ENCODE data around the gene CYBC1. TPM values are rescaled to one million over a fixed set of nuclear protein-coding genes. Genes with fewer than 3 reads are reported as not detected.

Gene CYBC1
- total RNA-seq, 4 donors from 2014 or later = 17.3 to 29.8 (median 19.3) TPM

DNA sequence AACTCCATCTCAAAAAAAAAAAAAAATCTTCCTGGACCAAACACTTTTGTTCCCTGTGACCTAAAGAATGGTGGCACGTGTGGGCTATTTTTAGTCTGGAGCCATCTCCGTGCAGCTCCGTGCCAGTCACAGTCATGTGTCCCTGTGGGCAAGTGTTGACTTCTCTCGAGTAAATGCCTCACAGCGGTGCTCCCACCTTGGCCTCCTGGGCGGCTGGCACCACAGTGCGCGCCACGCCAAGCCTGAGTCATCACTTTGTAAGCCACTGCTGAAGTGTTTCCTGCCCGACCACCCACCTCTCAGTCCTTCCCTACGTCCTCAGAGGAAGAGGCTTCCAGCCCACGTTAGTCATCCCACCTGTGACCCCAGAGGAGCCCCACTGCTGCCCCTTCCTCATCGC, 43.3 kb downstream of the CYBC1 start:
- peaks cover 0 to 23% of the 10 kb centered on the region in 2 donors for H3K36me3 ChIP-seq
- intact Hi-C loops (cut with DNase I; ENCODE audit: low total_unique reads) = loop anchor here (1.0 kb wide), 1 partner anchor 43 kb away; the partner anchor contains the start of gene CYBC1
- ATAC-seq (peak; percentile 99 to 100), DNase-seq (peak; percentile 89 to 91)
- no peaks in the 10 kb centered on the region for H3K9me3 ChIP-seq
- no peaks in the 10 kb centered on the region for H3K27me3 ChIP-seq
- TF ChIP-seq, protein P1, sequence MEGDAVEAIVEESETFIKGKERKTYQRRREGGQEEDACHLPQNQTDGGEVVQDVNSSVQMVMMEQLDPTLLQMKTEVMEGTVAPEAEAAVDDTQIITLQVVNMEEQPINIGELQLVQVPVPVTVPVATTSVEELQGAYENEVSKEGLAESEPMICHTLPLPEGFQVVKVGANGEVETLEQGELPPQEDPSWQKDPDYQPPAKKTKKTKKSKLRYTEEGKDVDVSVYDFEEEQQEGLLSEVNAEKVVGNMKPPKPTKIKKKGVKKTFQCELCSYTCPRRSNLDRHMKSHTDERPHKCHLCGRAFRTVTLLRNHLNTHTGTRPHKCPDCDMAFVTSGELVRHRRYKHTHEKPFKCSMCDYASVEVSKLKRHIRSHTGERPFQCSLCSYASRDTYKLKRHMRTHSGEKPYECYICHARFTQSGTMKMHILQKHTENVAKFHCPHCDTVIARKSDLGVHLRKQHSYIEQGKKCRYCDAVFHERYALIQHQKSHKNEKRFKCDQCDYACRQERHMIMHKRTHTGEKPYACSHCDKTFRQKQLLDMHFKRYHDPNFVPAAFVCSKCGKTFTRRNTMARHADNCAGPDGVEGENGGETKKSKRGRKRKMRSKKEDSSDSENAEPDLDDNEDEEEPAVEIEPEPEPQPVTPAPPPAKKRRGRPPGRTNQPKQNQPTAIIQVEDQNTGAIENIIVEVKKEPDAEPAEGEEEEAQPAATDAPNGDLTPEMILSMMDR (IDR thresholded peaks at IDR 0.05 in 4 of 5, conservative IDR thresholded peaks at IDR 0.05 in 1 of 5) = no peak
- no peak for TF ChIP-seq POLR2A (IDR thresholded peaks at IDR 0.05)
- peaks cover 14% of the 10 kb centered on the region in 2 donors for H3K4me1 ChIP-seq
- peak overlapping the region; percentile 75 to 83 (median 78) for H3K27ac ChIP-seq
- in situ Hi-C loops (cut with MboI; ENCODE audit: low sequenced_read_pairs in 4 of 4) = no loop called here
- peak overlapping the region in 1 of 4 donors; percentile 3 for H3K4me3 ChIP-seq

DNA sequence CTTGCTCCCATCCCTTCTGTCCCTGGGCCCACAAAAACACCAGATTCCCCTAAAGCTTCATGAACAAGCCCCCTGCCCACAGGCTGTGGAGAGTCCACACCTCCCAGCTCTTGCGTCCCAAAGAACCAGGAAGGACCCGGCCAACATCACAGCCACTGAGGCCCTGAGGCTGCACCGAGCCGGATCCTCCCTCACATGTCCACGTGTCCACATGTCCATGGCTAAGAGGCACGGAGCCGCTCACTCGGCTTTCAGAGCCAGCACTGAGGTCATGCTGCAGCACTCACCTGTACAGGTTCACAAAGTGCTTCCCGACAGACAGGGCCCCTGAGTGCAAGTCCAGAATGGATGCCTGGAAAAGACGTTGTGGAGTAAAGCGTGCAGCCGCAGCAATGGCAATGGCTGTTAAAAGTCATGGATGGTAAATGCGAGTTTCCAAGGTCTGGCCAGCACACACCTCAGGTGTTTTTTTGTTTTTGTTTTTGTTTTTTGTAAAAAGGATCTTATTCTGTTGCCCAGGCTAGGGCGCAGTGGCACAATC, 44.4 kb downstream of the CYBC1 start:
- Histone ChIP-seq H3K27ac (peak overlapping the region in 3 of 4 donors; percentile 75 to 83 (median 82)), H3K9me3 (no peaks in the 10 kb centered on the region), H3K4me3 (no peak overlapping the region), H3K4me1 (peaks cover 14 to 15% of the 10 kb centered on the region in 2 donors), H3K27me3 (no peaks in the 10 kb centered on the region), H3K36me3 (peaks cover 0 to 28% of the 10 kb centered on the region in 2 donors)
- ATAC-seq (no peak), DNase-seq (no peak)
- in situ Hi-C loops (cut with MboI; ENCODE audit: low sequenced_read_pairs in 4 of 4) = no loop called here
- TF ChIP-seq POLR2A (IDR thresholded peaks at IDR 0.05) = no peak
- TF ChIP-seq, protein P1 (IDR thresholded peaks at IDR 0.05 in 4 of 5, conservative IDR thresholded peaks at IDR 0.05 in 1 of 5) = no peak
- intact Hi-C loops (cut with DNase I; ENCODE audit: low total_unique reads) = no loop called here

DNA sequence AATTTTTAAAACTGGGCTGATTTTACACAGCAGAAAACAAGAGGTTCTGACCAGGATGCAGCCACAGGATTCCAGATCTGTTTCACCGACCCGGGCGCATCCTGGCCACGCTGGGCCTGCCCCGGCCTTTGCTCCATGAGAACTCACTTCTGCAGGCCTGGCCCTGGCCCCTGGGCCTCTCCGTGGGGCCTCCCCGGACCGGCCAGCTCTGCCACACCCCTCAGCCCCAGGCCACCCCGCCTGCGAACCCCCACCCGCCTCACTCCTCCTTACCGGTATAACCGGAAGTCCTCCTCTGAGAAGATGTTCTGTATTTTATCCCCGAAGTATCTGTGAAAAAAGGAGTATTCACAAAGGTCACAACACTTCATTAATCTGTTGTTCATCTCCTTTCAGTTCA, 45.5 kb downstream of the CYBC1 start:
- Histone ChIP-seq H3K27me3 (no peaks in the 10 kb centered on the region), H3K27ac (no peak overlapping the region), H3K4me1 (peaks cover 20 to 22% of the 10 kb centered on the region in 2 donors), H3K4me3 (no peak overlapping the region), H3K9me3 (no peaks in the 10 kb centered on the region), H3K36me3 (peaks cover 0 to 28% of the 10 kb centered on the region in 2 donors)
- intact Hi-C loops (cut with DNase I; ENCODE audit: low total_unique reads) = no loop called here
- in situ Hi-C loops (cut with MboI; ENCODE audit: low sequenced_read_pairs in 4 of 4) = no loop called here
- TF ChIP-seq, protein P1 (IDR thresholded peaks at IDR 0.05 in 4 of 5, conservative IDR thresholded peaks at IDR 0.05 in 1 of 5) = no peak
- TF ChIP-seq POLR2A (IDR thresholded peaks at IDR 0.05) = no peak
- no peak for ATAC-seq
- no peak for DNase-seq

DNA sequence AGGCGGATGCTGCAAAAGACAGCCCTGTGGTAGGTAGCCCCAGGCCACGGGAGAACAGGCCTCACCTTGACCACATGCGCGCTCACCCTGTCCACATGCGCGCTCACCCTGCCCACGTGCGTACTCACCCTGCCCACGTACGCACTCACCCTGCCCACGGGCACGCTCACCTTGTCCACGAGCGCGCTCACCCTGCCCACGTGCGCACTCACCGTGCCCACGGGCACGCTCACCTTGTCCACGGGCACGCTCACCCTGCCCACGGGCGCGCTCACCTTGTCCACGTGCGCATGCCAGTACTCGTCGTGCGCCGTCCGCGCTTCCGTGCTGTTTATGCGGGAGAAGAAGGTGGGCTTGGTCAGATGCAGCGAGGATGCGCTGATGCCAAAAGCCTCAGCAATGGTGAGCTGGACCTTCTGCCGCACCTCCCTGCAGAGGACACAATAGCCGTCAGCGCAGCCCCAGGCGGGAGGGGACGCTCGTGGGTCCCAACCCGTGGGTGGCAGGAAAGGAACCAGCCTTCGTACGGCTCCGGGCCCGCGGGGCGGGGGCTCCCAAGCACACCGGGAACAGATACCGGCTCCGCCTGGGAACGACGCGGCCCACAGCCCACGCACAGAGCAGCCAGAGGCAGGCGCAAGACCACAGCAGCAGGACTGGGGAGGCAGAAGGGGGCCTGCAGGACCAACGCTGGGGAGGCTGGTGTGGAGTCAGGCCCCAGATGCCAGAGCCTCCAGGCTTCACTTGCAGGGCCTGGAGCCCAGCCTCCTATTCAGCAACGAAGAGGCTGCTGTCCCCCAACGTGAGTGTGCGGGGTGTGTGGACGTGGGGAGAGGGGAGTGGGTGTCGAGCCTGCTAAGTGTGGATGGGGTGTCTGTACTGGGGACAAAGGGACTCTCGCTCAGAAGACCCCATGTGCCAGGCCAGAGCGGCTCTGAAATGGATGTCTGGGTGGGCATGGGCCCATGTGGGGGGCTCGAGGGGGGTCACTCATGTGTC, 46.6 kb downstream of the CYBC1 start:
- in situ Hi-C loops (cut with MboI; ENCODE audit: low sequenced_read_pairs in 4 of 4) (no loop called here), intact Hi-C loops (cut with DNase I; ENCODE audit: low total_unique reads) (no loop called here)
- Histone ChIP-seq H3K4me1 (peaks cover 31 to 32% of the 10 kb centered on the region in 2 donors), H3K27me3 (no peaks in the 10 kb centered on the region), H3K4me3 (no peak overlapping the region), H3K36me3 (peaks cover 0 to 28% of the 10 kb centered on the region in 2 donors), H3K27ac (no peak overlapping the region), H3K9me3 (no peaks in the 10 kb centered on the region)
- no peak for TF ChIP-seq POLR2A (IDR thresholded peaks at IDR 0.05)
- TF ChIP-seq, protein P1 (IDR thresholded peaks at IDR 0.05 in 4 of 5, conservative IDR thresholded peaks at IDR 0.05 in 1 of 5) = no peak
- no peak for ATAC-seq
- no peak for DNase-seq
